Measurements from ENCODE around the gene CDKAL1.
"Not testable (repeated sequence)": the region's sequence is repeated elsewhere in the genome, so short reads cannot be mapped to it uniquely, and the experiment has no call there.

The CDKAL1 gene

GRCh38 chr6:21085211-21085610, 551.0 kb downstream of the CDKAL1 start:
- no peak for DNase-seq

- DNase-seq, result no peak
Observed at GRCh38 chr6:21085643-21086042, 551.4 kb downstream of the CDKAL1 start.

- no peak for DNase-seq
Observed at GRCh38 chr6:21087188-21087587, 552.9 kb downstream of the CDKAL1 start.

DNA sequence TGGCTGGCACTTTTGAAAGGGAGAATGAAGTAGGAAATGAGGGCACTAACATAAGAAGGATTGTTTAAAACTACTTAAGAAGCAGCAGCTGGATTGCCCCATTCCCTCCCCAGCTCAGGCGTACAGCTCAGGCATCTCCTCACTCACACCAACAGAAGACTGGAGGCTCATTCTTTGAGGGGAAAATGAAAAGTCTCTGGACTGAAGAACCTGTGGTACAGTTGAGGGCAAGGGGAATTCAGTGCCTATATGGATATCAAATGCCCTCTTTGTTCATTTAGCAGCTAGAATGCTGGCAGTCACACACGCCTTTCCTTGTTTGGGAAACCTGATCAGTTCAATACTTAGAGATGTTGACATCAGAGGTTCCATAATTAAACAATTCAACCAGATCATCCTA, 557.2 kb downstream of the CDKAL1 start:
- no peak for DNase-seq

DNA sequence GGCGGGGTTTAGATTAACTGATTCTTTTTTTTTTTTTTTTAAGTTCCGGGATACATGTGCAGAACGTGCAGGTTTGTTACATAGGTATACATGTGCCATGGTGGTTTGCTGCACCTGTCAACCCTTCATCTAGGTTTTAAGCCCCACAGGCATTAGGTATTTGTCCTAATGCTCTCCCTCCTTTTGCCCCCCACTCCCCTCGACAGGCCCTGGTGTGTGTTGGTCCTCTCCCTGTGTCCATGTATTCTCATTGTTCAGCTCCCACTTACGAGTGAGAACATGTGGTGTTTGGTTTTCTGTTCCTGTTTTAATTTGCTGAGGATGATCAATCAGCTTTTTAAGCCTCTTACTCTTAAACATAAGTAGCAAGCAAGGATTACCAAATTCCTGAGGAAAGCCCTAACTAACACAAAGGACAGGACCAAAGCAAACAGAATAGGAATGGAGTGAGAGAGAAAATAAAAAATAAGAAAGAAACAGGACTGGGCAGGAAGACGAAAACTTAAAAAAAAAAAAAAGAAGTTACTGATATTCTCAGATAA, 558.0 kb downstream of the CDKAL1 start:
- DNase-seq, result not testable (repeated sequence)

DNA sequence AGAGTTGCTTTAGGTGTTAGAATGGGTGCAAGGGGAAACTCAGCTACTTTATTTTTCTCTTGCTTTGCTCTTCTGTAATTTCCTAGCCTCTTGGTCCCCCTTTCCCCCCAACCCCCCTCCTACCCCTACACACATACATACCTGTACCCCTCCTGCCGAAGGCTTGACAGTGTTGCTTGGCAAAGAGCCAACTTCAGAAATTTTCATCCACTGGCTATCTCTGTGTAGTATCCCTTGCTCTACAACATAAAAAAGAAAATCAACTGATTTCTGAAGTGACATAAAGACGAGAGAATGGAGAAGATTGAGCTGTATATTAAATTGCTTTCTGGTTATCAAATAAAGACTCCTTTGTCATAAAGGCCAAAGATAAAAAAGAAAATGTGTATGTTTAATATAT, 561.2 kb downstream of the CDKAL1 start:
- no peak for DNase-seq

DNA sequence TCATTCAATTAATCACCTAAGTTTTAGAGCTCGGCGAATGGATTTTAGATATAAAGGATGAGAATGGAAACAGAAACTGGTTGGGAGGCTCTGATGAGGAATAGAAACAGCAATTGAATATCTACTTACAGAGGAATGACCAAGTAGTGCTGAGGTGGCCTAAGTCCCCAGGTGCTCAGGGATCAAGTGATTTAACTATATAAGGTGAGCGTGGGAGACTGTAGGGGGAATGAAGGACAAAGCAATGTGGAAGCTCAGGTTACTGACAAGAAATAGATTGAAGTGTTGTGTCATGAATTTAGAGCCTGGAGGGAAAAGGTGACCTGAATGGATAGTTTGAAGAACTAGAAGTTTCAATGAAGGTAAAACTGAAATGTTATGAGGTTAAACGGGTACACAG, 563.9 kb downstream of the CDKAL1 start:
- DNase-seq, result no peak

GRCh38 chr6:21098744-21099143, 564.5 kb downstream of the CDKAL1 start:
- no peak for DNase-seq

- no peak for DNase-seq
Observed at GRCh38 chr6:21099338-21100314, 565.4 kb downstream of the CDKAL1 start.

DNA sequence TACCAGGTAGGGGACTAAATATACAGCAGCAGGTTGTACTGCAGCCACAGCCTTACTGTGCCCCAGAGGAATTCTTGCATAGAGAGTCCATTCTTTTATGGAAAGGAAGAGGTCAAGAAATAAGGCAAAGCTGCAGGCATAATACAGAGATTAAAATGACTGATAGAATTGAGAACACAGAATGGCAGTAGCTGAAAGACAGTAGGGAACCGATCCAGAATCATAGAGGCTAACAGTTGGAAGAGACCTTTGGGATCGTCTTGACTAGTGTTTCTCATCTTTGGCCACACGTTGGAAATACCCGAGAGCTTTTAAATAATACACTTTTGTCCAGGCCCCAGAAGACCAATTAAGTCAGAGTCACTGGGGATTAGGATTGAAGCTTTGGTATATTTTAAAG, 566.7 kb downstream of the CDKAL1 start:
- no peak for DNase-seq

- DNase-seq, result no peak
Observed at GRCh38 chr6:21101694-21102093, 567.4 kb downstream of the CDKAL1 start.

GRCh38 chr6:21102201-21102600, 567.9 kb downstream of the CDKAL1 start:
- no peak for DNase-seq

GRCh38 chr6:21102624-21103023, 568.4 kb downstream of the CDKAL1 start:
- no peak for DNase-seq

DNA sequence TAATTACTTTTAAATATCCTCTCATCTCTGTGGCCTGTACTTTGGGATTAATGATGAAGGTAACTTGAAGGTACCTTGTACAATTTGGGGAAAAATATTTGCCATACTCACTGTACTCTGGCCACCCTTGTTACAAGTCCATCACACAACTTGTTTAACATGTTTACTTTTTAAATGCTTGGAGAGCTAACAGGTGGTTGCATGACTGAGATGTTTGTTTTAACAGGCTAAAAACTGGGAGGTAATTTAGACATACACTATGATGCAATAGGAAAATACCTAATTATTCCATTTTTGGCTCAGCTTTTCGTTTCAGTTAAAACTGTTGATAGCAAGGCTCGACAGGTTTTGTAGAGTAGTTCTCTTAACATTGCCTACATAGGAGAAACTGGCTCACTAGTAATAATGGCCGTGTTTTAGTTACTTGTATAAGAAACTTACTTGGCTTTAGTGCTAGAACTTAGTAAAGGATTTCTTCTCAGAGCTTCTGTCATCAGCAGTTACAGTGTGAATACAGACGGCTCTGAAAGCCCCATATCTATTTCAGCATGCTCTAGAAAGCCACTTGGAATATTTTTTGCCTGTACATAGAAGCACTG, 569.5 kb downstream of the CDKAL1 start:
- DNase-seq, result no peak

GRCh38 chr6:21104288-21104687, 570.0 kb downstream of the CDKAL1 start:
- DNase-seq, result no peak

GRCh38 chr6:21107796-21108195, 573.5 kb downstream of the CDKAL1 start:
- DNase-seq, result no peak

DNA sequence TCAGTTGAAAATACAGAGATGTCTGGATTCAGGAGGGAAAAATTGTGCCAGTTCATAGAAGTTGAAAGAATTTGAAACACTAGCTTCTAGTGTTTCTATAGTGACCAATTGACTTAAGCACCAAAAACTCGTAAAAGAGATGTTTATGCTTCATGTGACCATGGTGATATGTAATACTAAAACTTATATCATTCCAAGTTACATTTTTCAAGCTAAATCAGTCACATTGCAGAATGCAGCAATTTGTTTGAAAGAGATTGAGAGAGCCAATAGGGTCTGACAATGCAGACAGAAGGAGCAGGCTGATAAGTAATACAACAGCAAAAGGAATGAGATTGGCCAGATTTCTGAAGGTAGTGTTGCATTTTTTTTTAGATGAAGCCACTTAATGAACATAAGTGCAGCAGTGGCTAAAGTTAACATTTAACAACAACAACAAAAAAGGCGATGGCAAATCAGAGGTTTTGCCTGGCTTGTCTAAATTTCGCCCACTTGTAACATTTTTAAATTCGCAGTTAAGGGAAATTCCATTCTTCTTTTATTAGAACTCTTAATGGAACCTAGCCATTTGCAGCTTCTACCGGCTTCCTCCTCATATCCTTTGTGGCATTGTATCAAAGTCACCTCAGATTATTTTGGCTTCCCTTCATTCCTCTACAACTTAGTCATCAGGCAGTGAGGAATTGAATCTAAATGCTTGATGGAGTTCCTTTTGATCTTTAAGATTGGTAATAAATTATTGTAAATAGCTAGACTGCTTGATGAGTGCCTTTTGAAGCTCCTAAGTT, 575.3 kb downstream of the CDKAL1 start:
- peak; percentile 56 for DNase-seq

DNA sequence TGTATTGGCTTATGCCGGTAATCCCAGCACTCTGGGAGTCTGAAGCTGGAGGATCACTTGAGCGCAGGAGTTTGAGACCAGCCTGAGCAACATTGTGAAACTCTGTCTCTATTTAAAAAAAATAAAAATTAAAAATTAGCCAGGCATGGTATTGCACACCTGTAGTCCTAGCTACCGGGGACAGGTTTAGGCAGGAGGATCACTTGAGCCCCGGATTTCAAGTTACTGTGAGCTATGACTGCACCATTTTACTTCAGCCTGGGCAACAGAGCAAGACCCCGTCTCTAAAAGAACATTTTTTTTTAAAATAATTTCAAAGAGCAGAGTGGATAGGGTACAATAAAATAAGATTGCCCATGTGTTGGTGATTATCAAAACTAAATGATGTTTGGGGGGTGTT, 576.4 kb downstream of the CDKAL1 start:
- DNase-seq, result no peak

GRCh38 chr6:21111093-21111725, 577.0 kb downstream of the CDKAL1 start:
- DNase-seq, result no peak

DNA sequence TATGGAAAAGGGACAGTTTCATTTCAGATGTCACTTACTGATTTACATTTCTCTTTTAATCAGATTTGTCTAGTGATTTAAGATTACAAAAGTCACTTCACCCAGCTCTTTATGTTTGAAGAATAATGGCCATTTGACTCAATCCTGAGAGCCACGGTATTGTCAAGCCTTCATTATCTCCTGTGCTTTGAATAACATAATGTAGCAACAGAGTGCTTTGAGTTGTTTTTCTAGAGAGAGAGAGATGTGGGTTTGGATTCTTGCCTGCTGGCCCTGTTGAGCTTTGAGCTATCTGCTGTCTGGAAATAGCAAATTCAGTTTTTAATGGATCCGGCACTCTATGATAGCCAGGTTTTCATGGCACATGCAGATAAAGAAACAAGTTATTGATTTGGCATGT, 580.9 kb downstream of the CDKAL1 start:
- DNase-seq, result peak; percentile 20

DNA sequence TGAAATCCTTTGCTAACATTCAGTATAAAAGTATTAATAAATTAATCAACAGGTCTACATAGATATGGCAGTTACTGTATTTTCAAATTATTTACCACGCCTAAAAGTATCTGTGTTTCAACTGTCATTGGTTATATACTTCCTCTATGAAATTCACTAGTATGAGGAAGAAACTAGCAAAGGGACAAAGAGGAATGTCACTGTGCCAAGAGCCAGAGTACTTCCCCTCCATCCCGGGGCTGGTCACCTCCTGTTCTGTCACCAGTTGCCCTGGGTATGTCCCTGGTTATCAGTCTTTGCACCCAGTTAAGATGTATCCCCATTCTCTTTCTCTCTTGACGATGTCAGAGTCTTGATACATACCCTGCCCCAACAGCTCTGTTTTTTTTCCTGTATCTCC, 582.5 kb downstream of the CDKAL1 start:
- DNase-seq, result no peak

DNA sequence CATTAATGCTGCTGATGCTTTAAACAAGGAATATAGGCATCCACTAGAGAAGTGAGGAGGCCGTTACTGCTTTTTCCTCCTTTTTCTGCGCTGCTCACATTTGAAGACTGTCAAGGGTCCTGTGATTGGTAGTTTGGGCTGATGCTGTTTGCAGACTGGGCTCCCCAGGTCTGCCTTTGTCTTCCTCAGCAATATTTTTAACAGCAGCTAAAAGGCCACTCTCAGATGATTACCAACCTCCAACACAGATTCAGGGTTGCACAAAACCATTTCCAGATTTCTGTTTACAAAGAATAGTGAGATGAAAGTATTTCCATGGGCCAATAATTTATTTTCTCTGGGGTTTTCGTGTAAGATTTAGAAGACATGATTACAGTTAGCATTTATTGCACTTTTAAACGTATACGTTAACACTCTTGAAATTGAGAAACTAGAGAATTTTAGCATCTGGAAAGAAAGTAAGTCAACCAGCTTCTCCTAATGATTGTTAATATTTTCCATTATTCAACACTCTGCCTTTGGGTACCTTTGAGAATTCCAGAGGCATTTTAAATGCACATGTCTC, 584.0 kb downstream of the CDKAL1 start:
- no peak for DNase-seq

Data from fibroblast of skin of back (primary cell).